ENCODE measurements around the gene ANKLE2. TPM values are rescaled to one million over a fixed set of nuclear protein-coding genes. Genes with fewer than 3 reads are reported as not detected.
A peak's percentile ranks its signal among the peaks of the same experiment; 100 is the strongest.

The ANKLE2 gene
- total RNA-seq, 1 experiment from 2014 or later, result 80.3 TPM

DNA sequence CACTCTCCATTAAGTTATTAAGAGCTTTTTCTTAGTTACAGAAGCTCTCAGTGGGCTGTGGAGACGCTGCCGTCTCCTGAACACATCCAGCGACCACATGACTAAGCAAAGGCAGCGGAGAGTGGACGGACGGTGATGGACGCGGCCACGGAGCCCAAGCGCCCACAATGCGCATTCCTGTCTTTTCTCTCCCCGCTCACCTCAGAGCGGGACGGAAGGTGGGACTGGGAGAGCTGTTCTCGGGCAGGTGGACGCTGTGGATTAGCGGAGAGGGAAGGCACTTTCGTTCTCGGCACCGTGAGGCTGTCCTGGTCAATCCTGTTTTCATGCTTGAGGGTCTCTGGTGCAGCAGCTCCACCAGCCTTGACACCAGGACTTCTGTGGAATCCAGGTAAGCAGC lies 2.6 kb upstream of the ANKLE2 start:
- peaks cover 8 to 23% of the 10 kb centered on the region in 2 experiments for H3K4me1 Mint-ChIP-seq
- Histone ChIP-seq H3K27ac (ENCODE audit: insufficient read length, low read depth, low read length) (no peak overlapping the region), H4K91ac (ENCODE audit: insufficient read length, low read depth, low read length) (no peak overlapping the region), H4K20me1 (ENCODE audit: control insufficient read depth, insufficient read depth, insufficient read length) (no peaks in the 10 kb centered on the region), H2BK15ac (ENCODE audit: low read depth, low read length) (no peak overlapping the region), H3K27me3 (ENCODE audit: insufficient read depth, low read length) (no peaks in the 10 kb centered on the region), H3K56ac (ENCODE audit: insufficient read length, low read depth, low read length) (no peak overlapping the region), H3K23ac (ENCODE audit: insufficient read length, low read depth, low read length) (no peak overlapping the region), H2AK5ac (ENCODE audit: insufficient read length, low read length) (no peak overlapping the region), H3K18ac (ENCODE audit: insufficient read length, low read depth, low read length) (no peak overlapping the region), H3K79me2 (ENCODE audit: insufficient read depth, low read length) (peaks cover 14% of the 10 kb centered on the region; the same call in 1 of the 2 replicates), H3K23me2 (ENCODE audit: insufficient read length, low read depth, low read length, poor library complexity, severe bottlenecking) (peaks cover 7% of the 10 kb centered on the region), H2BK120ac (ENCODE audit: low read depth, low read length, poor library complexity, severe bottlenecking) (no peak overlapping the region), H3K4me2 (ENCODE audit: insufficient read depth, insufficient read length, low read length) (no peak overlapping the region), H3K9me3 (ENCODE audit: control insufficient read depth, low read depth, low read length) (no peaks in the 10 kb centered on the region), H2BK5ac (ENCODE audit: insufficient read length, low read length) (no peak overlapping the region), H3K14ac (ENCODE audit: insufficient read depth, low read length) (no peak overlapping the region), H4K8ac (replicated peaks; ENCODE audit: insufficient read length, low read depth, low read length) (no peak overlapping the region), H3K4ac (ENCODE audit: low read depth, low read length) (no peak overlapping the region), H2BK12ac (ENCODE audit: insufficient read length, low read depth, low read length) (no peak overlapping the region), H3K9ac (ENCODE audit: extremely low read depth, insufficient read length, low read length) (no peak overlapping the region), H3K79me1 (ENCODE audit: insufficient read depth, low read depth, low read length, poor library complexity, severe bottlenecking) (no peaks in the 10 kb centered on the region), H4K5ac (ENCODE audit: insufficient read length, low read depth, low read length) (no peak overlapping the region), H3T11ph (ENCODE audit: low read length) (no peak overlapping the region), H2BK20ac (ENCODE audit: low read depth, low read length, poor library complexity, severe bottlenecking) (no peak overlapping the region), H2AFZ (ENCODE audit: low read length) (no peak overlapping the region), H3K4me1 (ENCODE audit: insufficient read depth, low read length) (no peaks in the 10 kb centered on the region)
- TF ChIP-seq, protein P1, sequence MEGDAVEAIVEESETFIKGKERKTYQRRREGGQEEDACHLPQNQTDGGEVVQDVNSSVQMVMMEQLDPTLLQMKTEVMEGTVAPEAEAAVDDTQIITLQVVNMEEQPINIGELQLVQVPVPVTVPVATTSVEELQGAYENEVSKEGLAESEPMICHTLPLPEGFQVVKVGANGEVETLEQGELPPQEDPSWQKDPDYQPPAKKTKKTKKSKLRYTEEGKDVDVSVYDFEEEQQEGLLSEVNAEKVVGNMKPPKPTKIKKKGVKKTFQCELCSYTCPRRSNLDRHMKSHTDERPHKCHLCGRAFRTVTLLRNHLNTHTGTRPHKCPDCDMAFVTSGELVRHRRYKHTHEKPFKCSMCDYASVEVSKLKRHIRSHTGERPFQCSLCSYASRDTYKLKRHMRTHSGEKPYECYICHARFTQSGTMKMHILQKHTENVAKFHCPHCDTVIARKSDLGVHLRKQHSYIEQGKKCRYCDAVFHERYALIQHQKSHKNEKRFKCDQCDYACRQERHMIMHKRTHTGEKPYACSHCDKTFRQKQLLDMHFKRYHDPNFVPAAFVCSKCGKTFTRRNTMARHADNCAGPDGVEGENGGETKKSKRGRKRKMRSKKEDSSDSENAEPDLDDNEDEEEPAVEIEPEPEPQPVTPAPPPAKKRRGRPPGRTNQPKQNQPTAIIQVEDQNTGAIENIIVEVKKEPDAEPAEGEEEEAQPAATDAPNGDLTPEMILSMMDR (conservative IDR thresholded peaks at IDR 0.05), result no peak
- peaks cover 0 to 1% of the 10 kb centered on the region in 2 experiments; a peak in 1 of 5 replicates for H3K9me3 Mint-ChIP-seq
- no peak for DNase-seq
- peak overlapping the region in 2 of 3 experiments; percentile 18 to 47; a peak in 3 of 7 replicates for H3K27ac Mint-ChIP-seq
- peaks cover 7 to 14% (median 9%) of the 10 kb centered on the region in 3 experiments; a peak in 6 of 7 replicates for H3K36me3 Mint-ChIP-seq (ENCODE audit: insufficient read depth in 1 of 3, low read depth in 3 of 3)
- no CpG with 5 or more reads among the region's 20 CpGs for WGBS (ENCODE audit: extremely low coverage, insufficient read length, low lambda C conversion rate)
- H3K4me3 Mint-ChIP-seq, result no peak overlapping the region
- H3K27me3 Mint-ChIP-seq (ENCODE audit: low read depth), result no peaks in the 10 kb centered on the region; the same call in none of the 2 replicates
